GM19240 (cell line): Measurements from ENCODE around the gene RLIM.
"Not testable (repeated sequence)": the region's sequence is repeated elsewhere in the genome, so short reads cannot be mapped to it uniquely, and the experiment has no call there.

Experiments
- DNase-seq: peaks from one replicate; pipeline ENCODE4 v3.0.0; 2011; ENCODE audit warnings: low spot score; ENCODE audit not compliant: insufficient read length

The RLIM gene

GRCh38 chrX:74614093-74614909 is at the start of gene RLIM:
Gene RLIM (minus strand): TSS chrX:74614624. CDS start chrX:74595977, 18,647 bp downstream.
- DNase-seq: peak; percentile 39

- no peak for DNase-seq
These were observed 41.8 kb upstream of the RLIM start for GRCh38 chrX:74656079-74656745.

GRCh38 chrX:74654953-74655352 is 40.5 kb upstream of the RLIM start:
- DNase-seq: not testable (repeated sequence)

GRCh38 chrX:74636749-74637314 is 22.4 kb upstream of the RLIM start:
- no peak for DNase-seq

GRCh38 chrX:74613370-74614092 is 893 bp downstream of the RLIM start:
- DNase-seq: no peak

- no peak for DNase-seq
These were observed 7.6 kb downstream of the RLIM start for GRCh38 chrX:74606799-74607198.

- no peak for DNase-seq
These were observed 8.1 kb downstream of the RLIM start for GRCh38 chrX:74606342-74606741.

- DNase-seq: no peak
These were observed 11.4 kb downstream of the RLIM start for GRCh38 chrX:74603040-74603439.

GRCh38 chrX:74602142-74602541 is 12.3 kb downstream of the RLIM start:
- no peak for DNase-seq

GRCh38 chrX:74593593-74593992 is 20.8 kb downstream of the RLIM start:
- DNase-seq: no peak

- DNase-seq: no peak
These were observed 28.7 kb downstream of the RLIM start for GRCh38 chrX:74585766-74586165.

- DNase-seq: no peak
These were observed 34.7 kb downstream of the RLIM start for GRCh38 chrX:74579597-74580198.

- no peak for DNase-seq
These were observed 36.3 kb downstream of the RLIM start for GRCh38 chrX:74578137-74578536.

GRCh38 chrX:74557378-74557777 is 57.0 kb downstream of the RLIM start:
- DNase-seq: no peak

GRCh38 chrX:74551934-74552333 is 62.5 kb downstream of the RLIM start:
- DNase-seq: no peak

- DNase-seq: peak; percentile 24
These were observed 64.1 kb downstream of the RLIM start for GRCh38 chrX:74550295-74550802.

GRCh38 chrX:74546984-74547383 is 67.4 kb downstream of the RLIM start:
- DNase-seq: no peak

GRCh38 chrX:74545880-74546523 is 68.4 kb downstream of the RLIM start:
- DNase-seq: no peak

- no peak for DNase-seq
These were observed 73.7 kb downstream of the RLIM start for GRCh38 chrX:74540635-74541249.

- DNase-seq: no peak
These were observed 77.5 kb downstream of the RLIM start for GRCh38 chrX:74536832-74537371.
